H9 (cell line): ENCODE measurements around the gene BPIFB4. TPM values are rescaled to one million over a fixed set of nuclear protein-coding genes. Genes with fewer than 3 reads are reported as not detected.

ENCODE experiments used
- DNase-seq: peaks from one replicate; pipeline ENCODE4 v3.0.0-alpha.2; 2017
- H2AFZ ChIP-seq: one replicate; pipeline ENCODE4 v1.6.1; 2013; ENCODE audit warnings: mild to moderate bottlenecking, low read length, control low read depth, moderate library complexity
- H2AK5ac ChIP-seq: 2 replicates; pipeline ENCODE4 v1.6.1; 2013; ENCODE audit warnings: low read length, control low read depth, mixed read lengths; ENCODE audit not compliant: insufficient read length
- H2BK120ac ChIP-seq: one replicate; pipeline ENCODE4 v1.6.1; 2013; ENCODE audit warnings: low read depth, mild to moderate bottlenecking, low read length, control low read depth, inconsistent platforms; ENCODE audit not compliant: poor library complexity, severe bottlenecking
- H2BK12ac ChIP-seq: 2 replicates; pipeline ENCODE4 v1.6.1; 2013; ENCODE audit warnings: low read length, control low read depth, mixed read lengths, low read depth; ENCODE audit not compliant: insufficient read length
- H2BK15ac ChIP-seq: 2 replicates; pipeline ENCODE4 v1.6.1; 2013; ENCODE audit warnings: low read depth, low read length, control low read depth
- H2BK20ac ChIP-seq: one replicate; pipeline ENCODE4 v1.6.1; 2013; ENCODE audit warnings: low read depth, mild to moderate bottlenecking, low read length, control low read depth, inconsistent platforms; ENCODE audit not compliant: poor library complexity, severe bottlenecking
- H2BK5ac ChIP-seq: 2 replicates; pipeline ENCODE4 v1.6.1; 2013; ENCODE audit warnings: low read length, control low read depth, mixed read lengths; ENCODE audit not compliant: insufficient read length
- H3K14ac ChIP-seq: 2 replicates; pipeline ENCODE4 v1.6.1; 2013; ENCODE audit warnings: low read length, control low read depth; ENCODE audit not compliant: insufficient read depth
- H3K18ac ChIP-seq: 2 replicates; pipeline ENCODE4 v1.6.1; 2013; ENCODE audit warnings: low read depth, mild to moderate bottlenecking, mixed read lengths, low read length, control low read depth; ENCODE audit not compliant: insufficient read length
- H3K23ac ChIP-seq: 2 replicates; pipeline ENCODE4 v1.6.1; 2013; ENCODE audit warnings: low read length, control low read depth, mixed read lengths, low read depth; ENCODE audit not compliant: insufficient read length
- H3K23me2 ChIP-seq: 2 replicates; pipeline ENCODE4 v1.6.1; 2013; ENCODE audit warnings: low read depth, mild to moderate bottlenecking, mixed read lengths, low read length, control low read depth; ENCODE audit not compliant: insufficient read length, poor library complexity, severe bottlenecking
- H3K27ac ChIP-seq: 2 replicates; pipeline ENCODE4 v1.5.1; 2013; ENCODE audit warnings: low read length, control low read depth, mixed read lengths, low read depth; ENCODE audit not compliant: insufficient read length
- H3K27me3 ChIP-seq: 2 replicates; pipeline ENCODE4 v1.6.1; 2013; ENCODE audit warnings: low read length, control low read depth, inconsistent platforms; ENCODE audit not compliant: insufficient read depth
- H3K4ac ChIP-seq: 2 replicates; pipeline ENCODE4 v1.6.1; 2013; ENCODE audit warnings: low read depth, mild to moderate bottlenecking, control low read depth, inconsistent platforms, low read length, moderate library complexity
- H3K4me1 ChIP-seq: 2 replicates; pipeline ENCODE4 v1.6.1; 2013; ENCODE audit warnings: low read length, control low read depth, inconsistent platforms; ENCODE audit not compliant: insufficient read depth
- H3K4me2 ChIP-seq: 2 replicates; pipeline ENCODE4 v1.6.1; 2013; ENCODE audit warnings: low read length, control low read depth, mixed read lengths; ENCODE audit not compliant: insufficient read length, insufficient read depth
- H3K56ac ChIP-seq: 2 replicates; pipeline ENCODE4 v1.6.1; 2013; ENCODE audit warnings: low read depth, mild to moderate bottlenecking, mixed read lengths, low read length, control low read depth; ENCODE audit not compliant: insufficient read length
- H3K79me1 ChIP-seq: 2 replicates; pipeline ENCODE4 v1.6.1; 2013; ENCODE audit warnings: low read depth, mild to moderate bottlenecking, moderate library complexity, low read length, control low read depth, inconsistent platforms; ENCODE audit not compliant: insufficient read depth, poor library complexity, severe bottlenecking
- H3K79me2 ChIP-seq: 2 replicates; pipeline ENCODE4 v1.6.1; 2013; ENCODE audit warnings: low read length, control low read depth, inconsistent platforms; ENCODE audit not compliant: insufficient read depth
- H3K9ac ChIP-seq: 2 replicates; pipeline ENCODE4 v1.6.1; 2013; ENCODE audit warnings: low read length, control low read depth, mixed read lengths; ENCODE audit not compliant: insufficient read length; ENCODE audit errors: extremely low read depth
- H3K9me3 ChIP-seq: one replicate; pipeline ENCODE4 v1.6.1; 2013; ENCODE audit warnings: low read depth, low read length, inconsistent platforms; ENCODE audit not compliant: control insufficient read depth
- H3T11ph ChIP-seq: one replicate; pipeline ENCODE4 v1.6.1; 2013; ENCODE audit warnings: mild to moderate bottlenecking, low read length, control low read depth, inconsistent platforms
- H4K20me1 ChIP-seq: one replicate; pipeline ENCODE4 v1.6.1; 2013; ENCODE audit not compliant: control insufficient read depth, insufficient read length, insufficient read depth
- H4K5ac ChIP-seq: 2 replicates; pipeline ENCODE4 v1.6.1; 2013; ENCODE audit warnings: low read depth, mild to moderate bottlenecking, mixed read lengths, low read length, control low read depth; ENCODE audit not compliant: insufficient read length
- H4K8ac ChIP-seq: replicated peaks from 2 replicates; pipeline ENCODE4 v1.6.1; 2013; ENCODE audit warnings: low read length, control low read depth, mixed read lengths, low read depth; ENCODE audit not compliant: insufficient read length
- H4K91ac ChIP-seq: 2 replicates; pipeline ENCODE4 v1.6.1; 2013; ENCODE audit warnings: low read depth, mild to moderate bottlenecking, moderate library complexity, mixed read lengths, low read length, control low read depth; ENCODE audit not compliant: insufficient read length
- H3K27ac Mint-ChIP-seq, 3 experiments: 2 replicates in 2 of 3; 3 replicates in 1 of 3; pipeline ENCODE4 v1.8.0; 2020 to 2021; ENCODE audit warnings: mixed read lengths in 3 of 3, mild to moderate bottlenecking in 1 of 3, moderate library complexity in 1 of 3
- H3K27me3 Mint-ChIP-seq: 2 replicates; pipeline ENCODE4 v1.8.0; 2021; ENCODE audit warnings: low read depth, mild to moderate bottlenecking, moderate library complexity, mixed read lengths
- H3K36me3 Mint-ChIP-seq, 3 experiments: 2 replicates in 2 of 3; 3 replicates in 1 of 3; pipeline ENCODE4 v1.8.0; 2020 to 2021; ENCODE audit warnings: low read depth in 3 of 3, mixed read lengths in 3 of 3; ENCODE audit not compliant: insufficient read depth in 1 of 3
- H3K4me1 Mint-ChIP-seq, 2 experiments: 2 replicates each; pipeline ENCODE4 v1.8.0; 2020; ENCODE audit warnings: mixed read lengths in 2 of 2
- H3K4me3 Mint-ChIP-seq, 2 experiments: 2 replicates in 1 of 2; 3 replicates in 1 of 2; pipeline ENCODE4 v1.8.0; 2020 to 2021; ENCODE audit warnings: mild to moderate bottlenecking in 2 of 2, mixed read lengths in 2 of 2, moderate library complexity in 1 of 2
- H3K9me3 Mint-ChIP-seq, 2 experiments: 2 replicates in 1 of 2; 3 replicates in 1 of 2; pipeline ENCODE4 v1.8.0; 2020; ENCODE audit warnings: mild to moderate bottlenecking in 2 of 2, mixed read lengths in 2 of 2, moderate library complexity in 1 of 2
- WGBS: extraction: QIAGEN DNeasy Blood & Tissue Kit; methylation state at CpG from one replicate; pipeline ENCODE4 v1.1.7; 2013; ENCODE audit warnings: missing lambda C conversion rate, low lambda C conversion rate, mixed read lengths; ENCODE audit not compliant: insufficient read length; ENCODE audit errors: extremely low coverage; 5-methylcytosine and 5-hydroxymethylcytosine counted together
- total RNA-seq: library from RNA; stranded (reverse); gene quantifications from 2 replicates; pipeline ENCODE4 v1.2.1, GENCODE V29; 2021
- TF ChIP-seq, protein P1 (sequence below): fragments of 200-600 bp; sonication (generic); conservative IDR thresholded peaks from 3 replicates; pipeline ENCODE4 v1.8.0; 2021; ENCODE audit warnings: antibody characterized with exemption, mild to moderate bottlenecking

The BPIFB4 gene
- total RNA-seq, 1 experiment from 2014 or later: not detected

DNA sequence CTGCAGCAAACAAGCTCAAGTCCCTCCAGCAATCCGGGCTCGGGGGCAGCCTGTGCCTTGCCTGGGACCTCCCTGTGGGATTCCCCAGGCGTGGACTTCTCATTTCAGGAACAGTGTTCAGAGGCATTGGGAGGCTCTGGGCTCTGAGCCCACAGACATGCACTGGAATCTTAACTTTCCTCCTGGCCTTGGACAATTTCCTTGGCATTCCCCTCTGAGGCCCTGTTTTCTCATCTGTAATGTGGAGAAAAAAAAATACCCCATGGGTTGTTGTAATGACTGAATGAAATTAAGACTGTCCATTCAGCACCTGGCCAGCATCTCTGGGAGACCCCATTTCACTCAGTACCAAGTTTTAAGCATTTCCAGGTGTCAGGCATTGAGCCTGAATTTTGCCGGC, 17.6 kb downstream of the BPIFB4 start:
- Histone ChIP-seq H2BK5ac (no peak overlapping the region), H3K4me1 (no peaks in the 10 kb centered on the region), H2AK5ac (no peak overlapping the region), H4K5ac (no peak overlapping the region), H2AFZ (no peak overlapping the region), H4K20me1 (no peaks in the 10 kb centered on the region), H3K27me3 (no peaks in the 10 kb centered on the region), H3K9ac (no peak overlapping the region), H3K4me2 (no peak overlapping the region), H3K79me2 (no peaks in the 10 kb centered on the region), H3T11ph (no peak overlapping the region), H3K56ac (no peak overlapping the region), H4K8ac (no peak overlapping the region), H2BK15ac (no peak overlapping the region), H3K23ac (no peak overlapping the region), H4K91ac (no peak overlapping the region), H3K9me3 (no peaks in the 10 kb centered on the region), H3K23me2 (no peaks in the 10 kb centered on the region), H3K4ac (no peak overlapping the region), H3K18ac (no peak overlapping the region), H3K14ac (no peak overlapping the region), H2BK120ac (no peak overlapping the region), H3K79me1 (no peaks in the 10 kb centered on the region), H2BK20ac (no peak overlapping the region), H2BK12ac (no peak overlapping the region), H3K27ac (no peak overlapping the region)
- Mint-ChIP-seq H3K4me3 (no peak overlapping the region), H3K27me3 (peaks cover 6% of the 10 kb centered on the region), H3K36me3 (no peaks in the 10 kb centered on the region), H3K4me1 (peaks cover 2 to 3% of the 10 kb centered on the region in 2 experiments; a peak in 2 of 4 replicates), H3K9me3 (no peaks in the 10 kb centered on the region), H3K27ac (no peak overlapping the region)
- no CpG with 5 or more reads among the region's 4 CpGs for WGBS
- TF ChIP-seq, protein P1, sequence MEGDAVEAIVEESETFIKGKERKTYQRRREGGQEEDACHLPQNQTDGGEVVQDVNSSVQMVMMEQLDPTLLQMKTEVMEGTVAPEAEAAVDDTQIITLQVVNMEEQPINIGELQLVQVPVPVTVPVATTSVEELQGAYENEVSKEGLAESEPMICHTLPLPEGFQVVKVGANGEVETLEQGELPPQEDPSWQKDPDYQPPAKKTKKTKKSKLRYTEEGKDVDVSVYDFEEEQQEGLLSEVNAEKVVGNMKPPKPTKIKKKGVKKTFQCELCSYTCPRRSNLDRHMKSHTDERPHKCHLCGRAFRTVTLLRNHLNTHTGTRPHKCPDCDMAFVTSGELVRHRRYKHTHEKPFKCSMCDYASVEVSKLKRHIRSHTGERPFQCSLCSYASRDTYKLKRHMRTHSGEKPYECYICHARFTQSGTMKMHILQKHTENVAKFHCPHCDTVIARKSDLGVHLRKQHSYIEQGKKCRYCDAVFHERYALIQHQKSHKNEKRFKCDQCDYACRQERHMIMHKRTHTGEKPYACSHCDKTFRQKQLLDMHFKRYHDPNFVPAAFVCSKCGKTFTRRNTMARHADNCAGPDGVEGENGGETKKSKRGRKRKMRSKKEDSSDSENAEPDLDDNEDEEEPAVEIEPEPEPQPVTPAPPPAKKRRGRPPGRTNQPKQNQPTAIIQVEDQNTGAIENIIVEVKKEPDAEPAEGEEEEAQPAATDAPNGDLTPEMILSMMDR: no peak
- no peak for DNase-seq
